Measurements from ENCODE around the gene PPIB.
"Not testable (repeated sequence)": the region's sequence is repeated elsewhere in the genome, so short reads cannot be mapped to it uniquely, and the experiment has no call there.

PPIB gene

DNA sequence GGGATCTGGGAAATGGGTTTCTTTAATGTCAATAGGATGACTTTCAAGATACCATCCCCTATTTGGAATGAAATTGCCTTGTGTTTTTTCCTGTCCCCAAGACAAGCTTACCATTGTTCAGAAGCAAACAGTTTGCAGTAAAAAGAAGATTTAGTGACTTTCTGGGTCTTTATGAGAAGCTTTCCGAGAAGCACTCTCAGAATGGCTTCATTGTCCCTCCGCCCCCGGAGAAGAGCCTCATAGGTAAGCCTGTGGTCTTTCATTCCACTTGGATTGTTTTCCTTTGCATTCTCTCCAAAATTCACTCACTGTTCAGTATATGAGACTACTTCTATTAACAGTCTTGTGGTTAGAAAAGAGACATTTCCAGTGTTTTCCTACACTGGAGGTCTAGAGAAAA lies 36.8 kb downstream of the PPIB start:
- Histone ChIP-seq H3K36me3 (ENCODE audit: insufficient read depth, low read length) (peaks cover 84% of the 10 kb centered on the region), H3K4me1 (ENCODE audit: insufficient read depth, low read length) (no peaks in the 10 kb centered on the region), H3K27me3 (ENCODE audit: insufficient read depth, low read length) (no peaks in the 10 kb centered on the region), H3K4me3 (ENCODE audit: low read length) (no peak overlapping the region), H3K9me3 (ENCODE audit: low read length) (no peaks in the 10 kb centered on the region), H2AFZ (ENCODE audit: low read depth, low read length) (no peak overlapping the region)

DNA sequence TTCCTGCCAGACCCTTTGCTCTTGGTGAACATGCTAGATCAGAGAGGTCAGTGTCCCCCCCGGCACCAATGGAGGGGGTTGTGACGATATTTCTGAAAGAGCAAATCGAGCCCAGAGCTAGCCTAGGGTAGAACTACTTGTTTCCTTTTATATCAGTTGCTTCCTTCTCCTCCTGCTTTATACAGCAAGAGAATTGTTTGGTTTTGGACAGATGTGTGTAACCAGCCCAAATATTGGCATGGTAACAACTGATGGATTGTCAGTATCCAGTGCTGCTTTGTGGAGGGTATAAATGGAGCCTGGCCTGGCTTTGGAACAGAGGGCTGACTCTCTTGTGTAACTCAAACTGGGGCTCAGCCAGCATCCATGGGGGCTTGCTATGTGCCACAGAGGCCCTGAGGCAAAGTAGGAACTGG lies 39.9 kb downstream of the PPIB start:
- H2AFZ ChIP-seq (ENCODE audit: low read depth, low read length): no peak overlapping the region
- H3K27me3 ChIP-seq (ENCODE audit: insufficient read depth, low read length): no peaks in the 10 kb centered on the region
- no peaks in the 10 kb centered on the region for H3K9me3 ChIP-seq (ENCODE audit: low read length)
- H3K4me1 ChIP-seq (ENCODE audit: insufficient read depth, low read length): no peaks in the 10 kb centered on the region
- peaks cover 87% of the 10 kb centered on the region for H3K36me3 ChIP-seq (ENCODE audit: insufficient read depth, low read length)
- no peak overlapping the region for H3K4me3 ChIP-seq (ENCODE audit: low read length)

DNA sequence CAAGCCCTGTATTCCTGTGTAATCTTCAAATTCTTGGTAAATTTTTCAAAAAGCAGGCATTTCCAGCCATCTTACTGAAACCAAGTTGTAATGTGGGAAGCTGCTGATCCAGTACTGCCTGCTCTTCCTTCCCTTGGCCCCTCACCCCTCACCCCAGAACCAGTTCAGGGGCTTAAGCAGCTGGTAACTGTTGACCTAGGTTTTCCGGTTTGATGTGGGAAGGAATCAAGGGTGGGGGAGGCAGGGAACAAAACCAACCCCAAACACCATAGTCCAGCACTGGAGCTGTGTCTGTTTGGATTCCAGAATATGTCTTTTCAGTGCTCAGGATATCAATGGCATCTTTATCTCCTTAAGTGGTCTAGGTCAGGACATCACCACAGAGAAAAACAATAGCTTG lies 40.4 kb downstream of the PPIB start:
- Histone ChIP-seq H3K9me3 (ENCODE audit: low read length) (no peaks in the 10 kb centered on the region), H3K36me3 (ENCODE audit: insufficient read depth, low read length) (peaks cover 87% of the 10 kb centered on the region), H3K4me3 (ENCODE audit: low read length) (no peak overlapping the region), H2AFZ (ENCODE audit: low read depth, low read length) (no peak overlapping the region), H3K4me1 (ENCODE audit: insufficient read depth, low read length) (no peaks in the 10 kb centered on the region), H3K27me3 (ENCODE audit: insufficient read depth, low read length) (no peaks in the 10 kb centered on the region)

DNA sequence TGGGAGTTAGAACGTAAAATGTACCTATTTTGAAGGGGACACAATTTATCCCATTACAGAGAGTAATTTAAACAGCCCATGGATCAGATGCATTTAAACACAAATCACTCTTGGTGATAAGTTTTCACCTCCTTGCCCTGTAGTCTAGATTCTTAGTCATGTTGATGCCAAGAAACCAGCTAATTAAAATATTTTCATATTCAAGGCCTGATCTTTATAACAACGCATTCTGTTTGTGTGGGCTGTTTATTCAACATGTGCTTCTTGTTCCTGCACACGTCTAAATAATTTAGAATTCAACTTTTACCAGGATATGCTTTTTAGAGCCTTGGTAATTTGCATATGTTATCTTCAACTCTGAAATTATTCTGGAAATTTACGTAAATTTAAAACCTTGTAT lies 41.2 kb downstream of the PPIB start:
- Histone ChIP-seq H3K36me3 (ENCODE audit: insufficient read depth, low read length) (peaks cover 86% of the 10 kb centered on the region), H3K27me3 (ENCODE audit: insufficient read depth, low read length) (no peaks in the 10 kb centered on the region), H3K4me1 (ENCODE audit: insufficient read depth, low read length) (no peaks in the 10 kb centered on the region), H3K9me3 (ENCODE audit: low read length) (no peaks in the 10 kb centered on the region), H2AFZ (ENCODE audit: low read depth, low read length) (no peak overlapping the region), H3K4me3 (ENCODE audit: low read length) (no peak overlapping the region)

DNA sequence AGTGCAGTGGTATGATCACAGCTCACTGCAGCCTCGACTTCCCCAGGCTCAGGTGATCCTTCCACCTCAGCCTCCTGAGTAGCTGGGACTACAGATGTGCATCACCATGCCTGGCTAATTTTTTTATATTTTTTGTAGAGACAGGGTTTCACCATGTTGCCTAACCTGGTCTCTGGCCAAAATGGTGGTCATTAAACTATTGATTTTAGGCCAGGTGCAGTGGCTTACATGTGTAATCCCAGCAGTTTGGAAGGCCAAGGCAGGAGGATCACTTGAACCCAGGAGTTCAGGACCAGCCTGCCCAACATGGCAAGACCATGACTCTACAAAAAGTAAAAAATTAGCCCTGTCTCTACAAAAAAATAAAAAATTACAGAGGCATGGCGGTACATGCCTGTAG lies 42.5 kb downstream of the PPIB start:
- H3K36me3 ChIP-seq (ENCODE audit: insufficient read depth, low read length): peaks cover 87% of the 10 kb centered on the region

DNA sequence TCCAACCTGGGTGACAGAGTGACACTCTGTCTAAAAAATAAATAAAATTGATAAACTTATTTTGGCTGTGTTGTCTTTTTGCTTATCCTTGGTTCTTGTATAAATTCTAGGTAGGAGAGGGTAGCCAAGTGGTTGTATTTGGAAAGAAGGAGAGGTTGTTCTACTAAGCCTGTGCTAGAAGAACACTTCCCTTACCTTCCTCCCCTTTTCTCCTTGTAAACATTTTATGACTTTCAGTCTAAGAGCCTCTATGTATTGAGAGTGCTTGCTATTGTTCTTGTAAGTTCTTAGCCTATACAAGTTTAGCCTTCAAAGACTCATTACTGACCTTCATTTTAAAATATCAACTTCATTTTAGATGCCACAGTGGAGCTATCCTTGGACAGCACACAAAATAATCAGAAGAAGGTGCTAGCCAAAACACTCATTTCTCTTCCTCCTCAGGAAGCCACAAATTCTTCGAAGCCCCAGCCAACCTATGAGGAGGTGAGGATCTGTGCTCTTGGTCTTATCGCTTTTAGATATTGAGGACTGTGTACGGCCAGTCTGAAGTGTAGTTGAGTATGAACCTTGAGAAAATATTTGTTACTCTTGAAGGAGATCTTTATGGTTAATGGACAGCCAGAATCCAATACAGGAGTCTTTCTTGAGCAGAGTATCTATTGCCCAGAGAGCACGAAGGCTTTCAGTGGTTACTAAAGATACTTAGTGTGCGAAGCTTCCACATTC lies 44.9 kb downstream of the PPIB start:
- no peaks in the 10 kb centered on the region for H3K4me1 ChIP-seq (ENCODE audit: insufficient read depth, low read length)
- no peaks in the 10 kb centered on the region for H3K27me3 ChIP-seq (ENCODE audit: insufficient read depth, low read length)
- H2AFZ ChIP-seq (ENCODE audit: low read depth, low read length): no peak overlapping the region
- H3K4me3 ChIP-seq (ENCODE audit: low read length): no peak overlapping the region
- H3K9me3 ChIP-seq (ENCODE audit: low read length): no peaks in the 10 kb centered on the region
- H3K36me3 ChIP-seq (ENCODE audit: insufficient read depth, low read length): peaks cover 93% of the 10 kb centered on the region

More for the DNA sequence above, 42.5 kb downstream of the PPIB start:
- H3K9me3 ChIP-seq (ENCODE audit: low read length); H3K27me3 ChIP-seq (ENCODE audit: insufficient read depth, low read length); H3K4me1 ChIP-seq (ENCODE audit: insufficient read depth, low read length); H2AFZ ChIP-seq (ENCODE audit: low read depth, low read length); H3K4me3 ChIP-seq (ENCODE audit: low read length): not testable (repeated sequence)

DNA sequence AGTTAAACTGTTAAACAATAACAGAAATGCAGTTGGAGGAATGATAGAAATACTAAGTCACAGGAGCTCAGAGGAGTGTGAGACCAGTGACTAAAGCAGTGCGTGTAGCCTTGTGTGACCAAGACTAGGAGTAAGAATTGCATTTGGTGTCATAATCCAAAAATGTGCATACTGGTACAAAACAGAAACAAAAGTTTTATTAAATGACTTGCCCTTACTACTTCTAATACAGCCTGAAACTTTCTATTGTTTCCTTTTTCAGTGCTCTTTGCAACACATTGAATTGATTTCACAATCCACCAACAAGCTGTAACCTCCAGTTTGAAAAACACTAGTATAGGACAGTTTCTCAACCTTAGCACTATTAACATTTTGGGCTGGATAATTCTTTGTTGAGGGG lies 49.9 kb downstream of the PPIB start:
- peaks cover 49% of the 10 kb centered on the region for H3K36me3 ChIP-seq (ENCODE audit: insufficient read depth, low read length)
- H3K27me3 ChIP-seq (ENCODE audit: insufficient read depth, low read length): no peaks in the 10 kb centered on the region
- no peaks in the 10 kb centered on the region for H3K9me3 ChIP-seq (ENCODE audit: low read length)
- no peak overlapping the region for H2AFZ ChIP-seq (ENCODE audit: low read depth, low read length)
- no peaks in the 10 kb centered on the region for H3K4me1 ChIP-seq (ENCODE audit: insufficient read depth, low read length)
- H3K4me3 ChIP-seq (ENCODE audit: low read length): no peak overlapping the region

DNA sequence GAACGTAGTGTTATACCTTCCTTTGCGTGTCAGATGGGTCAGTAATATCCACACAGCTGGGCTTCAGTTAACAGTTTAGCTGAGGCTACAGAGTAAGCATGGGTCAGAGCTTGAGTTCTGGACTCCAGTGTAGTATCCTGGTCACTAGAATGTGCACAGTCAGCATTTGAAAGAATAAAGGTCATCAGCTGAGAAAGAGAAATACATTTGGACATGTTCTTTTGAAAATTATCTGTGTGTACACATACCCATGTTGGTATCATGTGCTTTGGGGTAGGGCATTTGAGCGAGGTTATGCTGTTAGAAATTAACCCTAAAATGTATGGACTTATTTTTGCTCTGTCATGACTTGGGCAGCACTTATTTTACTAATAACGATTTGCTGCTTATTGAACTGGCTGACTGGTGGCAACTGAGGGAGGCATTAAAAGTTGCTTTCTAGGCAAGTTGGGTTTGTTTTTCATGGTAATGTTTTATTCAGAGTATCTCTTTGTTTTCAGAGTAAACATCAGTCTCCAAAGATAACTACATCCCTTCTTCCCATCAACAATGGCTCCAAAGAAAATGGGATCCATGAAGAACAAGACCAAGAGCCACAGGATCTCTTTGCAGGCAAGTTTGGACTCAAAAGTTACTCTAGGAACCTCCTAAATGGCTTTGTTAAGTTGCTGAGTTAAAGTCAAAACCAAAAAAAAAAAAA lies 50.6 kb downstream of the PPIB start:
- H3K9me3 ChIP-seq (ENCODE audit: low read length): no peaks in the 10 kb centered on the region
- H3K4me3 ChIP-seq (ENCODE audit: low read length): no peak overlapping the region
- peaks cover 42% of the 10 kb centered on the region for H3K36me3 ChIP-seq (ENCODE audit: insufficient read depth, low read length)
- no peaks in the 10 kb centered on the region for H3K27me3 ChIP-seq (ENCODE audit: insufficient read depth, low read length)
- H2AFZ ChIP-seq (ENCODE audit: low read depth, low read length): no peak overlapping the region
- H3K4me1 ChIP-seq (ENCODE audit: insufficient read depth, low read length): no peaks in the 10 kb centered on the region

DNA sequence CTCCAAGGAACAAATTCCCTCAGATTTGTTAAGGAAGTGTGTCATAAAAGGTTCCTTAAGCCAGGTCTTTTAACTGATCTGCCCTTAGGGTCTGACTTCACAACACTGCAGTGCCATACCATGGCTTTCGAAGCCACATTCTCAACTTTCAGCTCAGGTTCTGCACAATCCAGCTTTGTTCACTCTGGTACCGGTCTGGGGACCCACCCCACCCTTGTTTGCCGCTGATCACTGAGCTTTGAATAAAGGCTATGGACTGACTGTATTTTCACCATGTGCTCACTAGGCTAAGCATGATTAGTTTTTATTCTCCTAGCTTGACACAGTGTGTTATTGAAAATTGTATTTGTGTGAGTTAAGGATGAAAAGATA lies 51.2 kb downstream of the PPIB start:
- no peak overlapping the region for H3K4me3 ChIP-seq (ENCODE audit: low read length)

DNA sequence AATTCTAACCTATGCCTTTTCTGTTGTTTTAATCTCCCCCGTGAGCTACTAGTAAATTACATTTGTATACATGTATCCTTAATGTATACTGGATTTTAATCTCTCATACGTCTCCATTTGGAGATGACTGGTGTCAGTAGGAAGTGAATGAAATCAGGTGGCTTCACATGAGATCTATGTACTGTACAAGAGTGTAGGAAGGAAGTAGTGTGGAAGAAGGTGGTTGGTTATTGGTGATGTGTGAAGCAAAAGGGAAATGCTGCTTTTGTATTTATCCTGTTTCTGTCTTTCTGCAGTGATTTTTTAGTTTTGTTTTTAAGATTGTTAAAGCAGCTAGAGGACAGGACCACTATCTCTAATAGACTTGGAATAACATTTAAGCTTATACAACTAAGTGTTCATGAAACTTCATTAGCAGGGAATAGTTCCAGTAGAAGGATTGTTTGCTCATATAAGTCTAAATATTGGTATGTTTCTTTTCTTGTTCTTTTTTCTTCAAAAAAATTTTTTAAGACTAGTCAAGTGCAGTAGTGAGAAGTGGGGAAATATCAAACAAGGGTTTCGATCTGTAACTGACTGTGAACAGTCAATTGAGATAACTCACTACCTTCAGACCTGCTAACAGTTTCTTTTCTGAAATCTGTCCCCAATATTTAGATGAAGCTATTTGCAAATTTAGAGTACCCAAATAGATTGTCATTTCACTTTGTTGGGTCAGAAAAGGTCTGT lies 51.7 kb downstream of the PPIB start:
- Histone ChIP-seq H2AFZ (ENCODE audit: low read depth, low read length) (no peak overlapping the region), H3K27me3 (ENCODE audit: insufficient read depth, low read length) (no peaks in the 10 kb centered on the region), H3K4me1 (ENCODE audit: insufficient read depth, low read length) (no peaks in the 10 kb centered on the region), H3K36me3 (ENCODE audit: insufficient read depth, low read length) (peaks cover 31% of the 10 kb centered on the region), H3K9me3 (ENCODE audit: low read length) (no peaks in the 10 kb centered on the region), H3K4me3 (ENCODE audit: low read length) (no peak overlapping the region)

More for the DNA sequence above, 51.2 kb downstream of the PPIB start:
- H3K27me3 ChIP-seq (ENCODE audit: insufficient read depth, low read length): no peaks in the 10 kb centered on the region
- no peaks in the 10 kb centered on the region for H3K4me1 ChIP-seq (ENCODE audit: insufficient read depth, low read length)
- no peak overlapping the region for H2AFZ ChIP-seq (ENCODE audit: low read depth, low read length)
- H3K36me3 ChIP-seq (ENCODE audit: insufficient read depth, low read length): peaks cover 37% of the 10 kb centered on the region
- no peaks in the 10 kb centered on the region for H3K9me3 ChIP-seq (ENCODE audit: low read length)

DNA sequence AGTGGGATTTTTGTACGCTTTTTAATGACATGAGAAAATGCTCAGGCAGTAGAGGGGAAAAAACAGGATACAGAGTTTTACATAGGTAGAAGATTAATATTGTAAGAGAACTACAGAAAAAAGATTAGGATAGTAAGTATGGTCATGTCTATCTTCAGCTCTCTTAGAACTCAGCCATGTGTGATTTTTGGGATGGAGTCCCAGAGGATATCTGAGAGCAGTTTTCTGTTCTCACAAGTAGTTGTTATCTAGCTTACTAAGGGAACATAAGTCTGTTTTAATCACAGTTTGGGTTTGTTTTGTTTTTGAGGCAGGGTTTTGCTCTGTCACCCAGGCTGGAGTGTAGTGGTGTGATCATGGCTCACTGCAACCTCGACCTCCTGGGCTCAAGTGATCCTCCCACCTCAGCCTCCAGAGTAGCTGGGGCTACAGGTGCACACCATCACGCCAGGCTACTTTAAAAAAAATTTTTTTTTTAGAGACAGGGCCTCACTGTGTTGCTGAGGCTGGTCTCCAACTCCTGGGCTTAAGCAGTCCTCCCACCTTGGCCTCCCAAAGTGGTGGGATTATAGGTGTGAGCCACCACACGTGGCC lies 52.6 kb downstream of the PPIB start:
- peaks cover 24% of the 10 kb centered on the region for H3K36me3 ChIP-seq (ENCODE audit: insufficient read depth, low read length)
- not testable (repeated sequence) for H3K4me3 ChIP-seq (ENCODE audit: low read length); H3K4me1 ChIP-seq (ENCODE audit: insufficient read depth, low read length); H3K9me3 ChIP-seq (ENCODE audit: low read length); H3K27me3 ChIP-seq (ENCODE audit: insufficient read depth, low read length); H2AFZ ChIP-seq (ENCODE audit: low read depth, low read length)

DNA sequence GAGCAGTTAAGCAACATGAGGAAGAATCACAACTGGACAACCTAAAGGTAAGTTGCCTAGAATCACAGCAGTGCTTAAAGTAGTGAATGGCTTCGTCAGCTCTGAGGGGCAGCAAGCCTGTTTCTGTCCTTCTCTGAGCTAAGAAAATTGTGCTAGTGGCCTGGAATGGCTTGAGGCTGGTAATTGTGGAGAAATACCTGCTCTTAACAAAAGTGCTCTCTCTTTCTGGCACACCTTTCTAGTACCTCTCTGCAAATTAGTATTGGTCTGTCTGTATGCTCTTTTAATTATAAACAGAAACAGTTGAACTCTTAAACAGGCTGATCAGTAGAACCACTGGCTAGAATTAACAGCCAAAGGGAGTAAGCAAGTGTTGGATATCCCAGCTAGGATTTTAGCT lies 55.5 kb downstream of the PPIB start:
- Histone ChIP-seq H3K27me3 (ENCODE audit: insufficient read depth, low read length) (no peaks in the 10 kb centered on the region), H3K36me3 (ENCODE audit: insufficient read depth, low read length) (no peaks in the 10 kb centered on the region), H3K4me1 (ENCODE audit: insufficient read depth, low read length) (no peaks in the 10 kb centered on the region), H3K9me3 (ENCODE audit: low read length) (peaks cover 2% of the 10 kb centered on the region), H2AFZ (ENCODE audit: low read depth, low read length) (no peak overlapping the region), H3K4me3 (ENCODE audit: low read length) (no peak overlapping the region)
